DOHH2 (cell line): ENCODE measurements around the gene PDE4D.
"Not testable (repeated sequence)": the region's sequence is repeated elsewhere in the genome, so short reads cannot be mapped to it uniquely, and the experiment has no call there.

Experiments
- H3F3A ChIP-seq: fragments of 200-600 bp; sonication (generic), shearing (Covaris generic); 2 replicates; pipeline ENCODE4 v1.6.0; 2016; ENCODE audit warnings: antibody characterized with exemption, mild to moderate bottlenecking; ENCODE audit not compliant: control insufficient read depth, insufficient read depth
- H3K27ac ChIP-seq: fragments of 200-600 bp; sonication (generic); 2 replicates; pipeline ENCODE4 v1.5.1; 2014; ENCODE audit warnings: low read depth, mild to moderate bottlenecking, low read length, moderate library complexity
- H3K27me3 ChIP-seq: fragments of 200-600 bp; sonication (generic); 2 replicates; pipeline ENCODE4 v1.6.1; 2014; ENCODE audit warnings: mild to moderate bottlenecking, low read length, mixed read lengths; ENCODE audit not compliant: control insufficient read depth
- H3K36me3 ChIP-seq: fragments of 200-600 bp; sonication (generic); 2 replicates; pipeline ENCODE4 v1.6.1; 2014; ENCODE audit warnings: mild to moderate bottlenecking, low read length, moderate library complexity, mixed read lengths; ENCODE audit not compliant: control insufficient read depth
- H3K4me1 ChIP-seq: fragments of 200-600 bp; sonication (generic); 2 replicates; pipeline ENCODE4 v1.6.1; 2014; ENCODE audit warnings: mild to moderate bottlenecking, low read length, mixed read lengths; ENCODE audit not compliant: control insufficient read depth
- H3K4me2 ChIP-seq: fragments of 200-600 bp; sonication (generic); 2 replicates; pipeline ENCODE4 v1.6.0; 2014; ENCODE audit warnings: mild to moderate bottlenecking, low read length, moderate library complexity
- H3K4me3 ChIP-seq: fragments of 200-600 bp; sonication (generic); 2 replicates; pipeline ENCODE4 v1.5.1; 2014; ENCODE audit warnings: mild to moderate bottlenecking, low read length, mixed read lengths
- H3K79me2 ChIP-seq: fragments of 200-600 bp; sonication (generic); 2 replicates; pipeline ENCODE4 v1.6.1; 2014; ENCODE audit warnings: mild to moderate bottlenecking, low read length, mixed read lengths; ENCODE audit not compliant: control insufficient read depth
- H3K9me2 ChIP-seq: fragments of 200-600 bp; sonication (generic); replicated peaks from 2 replicates; pipeline ENCODE4 v1.6.1; 2014; ENCODE audit warnings: mild to moderate bottlenecking, low read length, mixed read lengths; ENCODE audit not compliant: control insufficient read depth
- H3K9me3 ChIP-seq: fragments of 200-600 bp; sonication (generic); 2 replicates; pipeline ENCODE4 v1.6.1; 2014; ENCODE audit warnings: antibody characterized with exemption, low read length, mixed read lengths; ENCODE audit not compliant: control insufficient read depth, insufficient read depth
- H4K20me1 ChIP-seq: fragments of 200-600 bp; sonication (generic); 2 replicates; pipeline ENCODE4 v1.6.0; 2014; ENCODE audit warnings: low read depth, mild to moderate bottlenecking, antibody characterized with exemption, low read length, moderate library complexity; ENCODE audit not compliant: control insufficient read depth, insufficient read depth
- EZH2phosphoT487 ChIP-seq: fragments of 200-600 bp; sonication (generic); IDR thresholded peaks from 2 replicates; pipeline ENCODE4 v1.6.1; 2017; ENCODE audit warnings: borderline replicate concordance, mild to moderate bottlenecking, antibody characterized with exemption, low read length, moderate library complexity, mixed read lengths
- TF ChIP-seq, protein P1 (sequence below): fragments of 200-600 bp; sonication (generic); IDR thresholded peaks from one replicate; pipeline ENCODE4 v1.5.1; 2014; ENCODE audit warnings: antibody characterized with exemption, mild to moderate bottlenecking, low read depth, low read length; ENCODE audit not compliant: poor library complexity, severe bottlenecking

PDE4D gene

DNA sequence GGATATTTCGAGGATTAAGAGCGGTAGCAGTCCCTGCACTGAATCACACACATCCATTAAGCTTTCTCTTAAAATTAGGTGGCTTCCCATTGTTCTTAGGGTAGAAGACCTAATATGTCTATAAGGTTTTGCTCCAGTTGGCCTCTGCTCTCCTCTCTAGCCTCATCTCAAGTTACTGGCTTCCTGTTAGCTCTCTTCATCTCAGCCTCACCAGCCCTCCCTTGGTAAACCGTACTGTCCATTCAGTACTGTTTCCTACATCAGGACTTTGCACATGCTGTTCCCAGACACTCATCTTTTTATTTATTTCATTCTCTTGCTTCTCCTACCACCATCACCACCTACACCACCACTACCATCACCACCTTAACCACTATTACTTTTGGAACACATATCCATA, 428.6 kb downstream of the PDE4D start:
- no peaks in the 10 kb centered on the region for H3K36me3 ChIP-seq
- H4K20me1 ChIP-seq = no peaks in the 10 kb centered on the region
- no peaks in the 10 kb centered on the region for H3K9me2 ChIP-seq
- TF ChIP-seq, protein P1, sequence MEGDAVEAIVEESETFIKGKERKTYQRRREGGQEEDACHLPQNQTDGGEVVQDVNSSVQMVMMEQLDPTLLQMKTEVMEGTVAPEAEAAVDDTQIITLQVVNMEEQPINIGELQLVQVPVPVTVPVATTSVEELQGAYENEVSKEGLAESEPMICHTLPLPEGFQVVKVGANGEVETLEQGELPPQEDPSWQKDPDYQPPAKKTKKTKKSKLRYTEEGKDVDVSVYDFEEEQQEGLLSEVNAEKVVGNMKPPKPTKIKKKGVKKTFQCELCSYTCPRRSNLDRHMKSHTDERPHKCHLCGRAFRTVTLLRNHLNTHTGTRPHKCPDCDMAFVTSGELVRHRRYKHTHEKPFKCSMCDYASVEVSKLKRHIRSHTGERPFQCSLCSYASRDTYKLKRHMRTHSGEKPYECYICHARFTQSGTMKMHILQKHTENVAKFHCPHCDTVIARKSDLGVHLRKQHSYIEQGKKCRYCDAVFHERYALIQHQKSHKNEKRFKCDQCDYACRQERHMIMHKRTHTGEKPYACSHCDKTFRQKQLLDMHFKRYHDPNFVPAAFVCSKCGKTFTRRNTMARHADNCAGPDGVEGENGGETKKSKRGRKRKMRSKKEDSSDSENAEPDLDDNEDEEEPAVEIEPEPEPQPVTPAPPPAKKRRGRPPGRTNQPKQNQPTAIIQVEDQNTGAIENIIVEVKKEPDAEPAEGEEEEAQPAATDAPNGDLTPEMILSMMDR = no peak
- no peak for TF ChIP-seq EZH2phosphoT487
- H3K4me3 ChIP-seq = no peak overlapping the region
- no peaks in the 10 kb centered on the region for H3K9me3 ChIP-seq
- H3K4me2 ChIP-seq = no peak overlapping the region
- no peak overlapping the region for H3K27ac ChIP-seq
- H3F3A ChIP-seq = no peaks in the 10 kb centered on the region
- no peaks in the 10 kb centered on the region for H3K4me1 ChIP-seq
- 0 out of 2 replicates have a peak, but pooled peaks cover 4% of the 10 kb centered on the region for H3K27me3 ChIP-seq
- H3K79me2 ChIP-seq = no peaks in the 10 kb centered on the region

DNA sequence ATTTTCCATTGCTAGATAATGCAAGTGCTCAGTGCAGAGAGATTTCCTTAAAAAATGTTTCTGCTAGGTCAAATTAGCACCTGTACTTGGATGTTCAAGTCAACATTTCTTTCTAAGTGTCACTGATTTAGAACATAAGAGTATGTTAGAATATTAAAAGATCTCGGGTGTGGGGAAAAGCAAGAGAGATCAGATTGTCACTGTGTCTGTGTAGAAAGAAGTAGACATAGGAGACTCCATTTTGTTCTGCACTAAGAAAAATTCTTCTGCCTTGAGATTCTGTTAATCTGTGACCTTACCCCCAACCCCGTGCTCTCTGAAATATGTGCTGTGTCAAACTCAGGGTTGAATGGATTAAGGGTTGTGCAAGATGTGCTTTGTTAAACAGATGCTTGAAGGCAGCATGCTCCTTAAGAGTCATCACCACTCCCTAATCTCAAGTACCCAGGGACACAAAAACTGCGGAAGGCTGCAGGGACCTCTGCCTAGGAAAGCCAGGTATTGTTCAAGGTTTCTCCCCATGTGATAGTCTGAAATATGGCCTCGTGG, 429.8 kb downstream of the PDE4D start:
- not testable (repeated sequence) for H3K27me3 ChIP-seq, H3K9me2 ChIP-seq, H3K27ac ChIP-seq, H3K4me1 ChIP-seq, H3K36me3 ChIP-seq, H3F3A ChIP-seq, H3K79me2 ChIP-seq, H3K4me3 ChIP-seq, H3K4me2 ChIP-seq, H3K9me3 ChIP-seq, H4K20me1 ChIP-seq

DNA sequence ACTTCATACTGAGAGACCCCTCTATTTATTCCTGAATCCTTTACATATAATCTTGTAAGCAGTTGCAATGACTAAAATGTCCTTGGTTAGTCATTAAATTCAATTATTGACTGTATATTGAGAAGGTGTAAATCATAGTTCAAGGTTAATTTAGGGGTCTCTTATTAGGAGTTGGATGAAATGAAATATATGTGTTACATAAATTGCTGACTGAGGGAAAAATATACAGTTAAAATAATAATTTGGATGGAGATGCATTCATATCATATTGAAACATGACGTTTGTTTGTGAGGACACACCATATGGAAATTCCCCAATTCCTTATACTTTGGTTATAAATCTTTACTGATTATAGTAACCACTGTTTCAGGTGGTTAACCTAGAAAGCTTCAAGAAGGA, 430.6 kb downstream of the PDE4D start:
- no peak overlapping the region for H3K27ac ChIP-seq
- 0 out of 2 replicates have a peak, but pooled peaks cover 4% of the 10 kb centered on the region for H3K27me3 ChIP-seq
- H4K20me1 ChIP-seq = no peaks in the 10 kb centered on the region
- H3K4me3 ChIP-seq = no peak overlapping the region
- H3K4me2 ChIP-seq = no peak overlapping the region
- H3K9me2 ChIP-seq = no peaks in the 10 kb centered on the region
- H3K79me2 ChIP-seq = no peaks in the 10 kb centered on the region
- H3K4me1 ChIP-seq = no peaks in the 10 kb centered on the region
- H3K36me3 ChIP-seq = no peaks in the 10 kb centered on the region
- H3F3A ChIP-seq = no peaks in the 10 kb centered on the region
- TF ChIP-seq, protein P1 = no peak
- no peak for TF ChIP-seq EZH2phosphoT487
- no peaks in the 10 kb centered on the region for H3K9me3 ChIP-seq

DNA sequence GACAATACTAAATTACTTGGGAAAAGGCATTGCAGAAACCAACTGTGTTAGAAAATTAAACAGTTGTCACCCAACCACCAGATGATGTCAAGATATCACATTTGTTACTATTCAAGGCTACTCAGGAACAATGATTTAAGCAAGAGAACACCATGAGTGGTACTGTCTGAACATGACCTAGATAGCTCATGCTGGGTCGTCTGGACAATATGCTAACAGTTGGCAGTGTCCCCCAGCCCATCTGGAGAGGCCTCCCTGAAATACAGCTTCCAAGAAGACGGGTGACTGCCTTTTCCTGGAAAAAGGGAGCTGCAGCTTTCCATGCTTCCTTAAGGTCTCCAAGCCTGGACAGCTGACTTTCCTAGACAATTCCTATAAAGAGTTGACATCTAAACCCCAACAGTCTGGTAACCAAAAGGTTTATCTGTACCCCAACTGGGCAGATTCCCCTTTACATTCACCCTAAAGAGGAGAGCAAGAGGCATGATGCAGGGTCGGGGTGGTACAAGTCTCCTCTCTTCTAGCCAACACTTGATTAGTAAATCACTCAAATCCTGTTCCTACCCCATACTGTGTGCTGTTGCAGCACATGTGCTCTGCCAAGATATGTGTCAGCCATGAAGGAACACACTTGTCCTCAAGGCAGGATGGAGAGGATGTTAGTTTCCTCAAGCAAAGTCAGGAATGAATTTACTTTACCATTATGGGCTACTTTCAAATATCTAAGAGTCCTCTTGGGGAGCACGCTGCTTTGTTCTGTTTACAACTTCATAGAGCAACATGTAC, 433.0 kb downstream of the PDE4D start:
- H3K27me3 ChIP-seq = 0 out of 2 replicates have a peak, but pooled peaks cover 4% of the 10 kb centered on the region
- no peak overlapping the region for H3K27ac ChIP-seq
- H3K79me2 ChIP-seq = no peaks in the 10 kb centered on the region
- no peaks in the 10 kb centered on the region for H4K20me1 ChIP-seq
- no peaks in the 10 kb centered on the region for H3K9me3 ChIP-seq
- H3K9me2 ChIP-seq = no peaks in the 10 kb centered on the region
- no peak overlapping the region for H3K4me2 ChIP-seq
- H3K4me1 ChIP-seq = no peaks in the 10 kb centered on the region
- H3K36me3 ChIP-seq = no peaks in the 10 kb centered on the region
- TF ChIP-seq EZH2phosphoT487 = no peak
- TF ChIP-seq, protein P1 = no peak
- no peak overlapping the region for H3K4me3 ChIP-seq
- no peaks in the 10 kb centered on the region for H3F3A ChIP-seq
